ELF-1 (cell line): ENCODE data around the gene UFSP2.

Experiments
- DNase-seq: peaks from one replicate; pipeline ENCODE4 v3.0.0-alpha.2; 2016; ENCODE audit warnings: low read depth, low spot score

UFSP2 gene, protein sequence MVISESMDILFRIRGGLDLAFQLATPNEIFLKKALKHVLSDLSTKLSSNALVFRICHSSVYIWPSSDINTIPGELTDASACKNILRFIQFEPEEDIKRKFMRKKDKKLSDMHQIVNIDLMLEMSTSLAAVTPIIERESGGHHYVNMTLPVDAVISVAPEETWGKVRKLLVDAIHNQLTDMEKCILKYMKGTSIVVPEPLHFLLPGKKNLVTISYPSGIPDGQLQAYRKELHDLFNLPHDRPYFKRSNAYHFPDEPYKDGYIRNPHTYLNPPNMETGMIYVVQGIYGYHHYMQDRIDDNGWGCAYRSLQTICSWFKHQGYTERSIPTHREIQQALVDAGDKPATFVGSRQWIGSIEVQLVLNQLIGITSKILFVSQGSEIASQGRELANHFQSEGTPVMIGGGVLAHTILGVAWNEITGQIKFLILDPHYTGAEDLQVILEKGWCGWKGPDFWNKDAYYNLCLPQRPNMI

GRCh38 chr4:185425647-185426352, at the start of gene UFSP2:
UFSP2 (minus strand) TSS chr4:185425964; CDS start chr4:185425868, 96 bp downstream.
- DNase-seq = peak; percentile 94

DNA sequence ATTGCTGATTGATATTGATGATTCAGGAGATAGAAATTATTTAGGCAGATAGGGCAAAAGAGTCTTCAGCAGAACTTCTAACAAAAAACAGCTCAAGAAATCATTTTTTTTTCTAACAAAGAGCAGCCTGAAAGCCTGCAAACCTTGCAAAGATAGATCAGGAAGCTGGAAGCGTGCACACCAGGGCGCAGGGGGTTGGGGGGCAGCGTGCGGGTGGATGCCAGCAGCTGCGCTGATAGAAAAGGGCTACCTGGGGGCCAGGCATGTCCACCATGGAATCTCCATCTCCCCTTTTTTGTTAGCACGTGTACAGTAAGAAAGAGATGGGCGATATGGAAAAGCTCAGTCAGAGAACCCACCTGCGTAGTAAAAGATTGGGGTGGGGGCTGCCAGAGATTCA, 47.5 kb upstream of the UFSP2 start:
- no peak for DNase-seq

DNA sequence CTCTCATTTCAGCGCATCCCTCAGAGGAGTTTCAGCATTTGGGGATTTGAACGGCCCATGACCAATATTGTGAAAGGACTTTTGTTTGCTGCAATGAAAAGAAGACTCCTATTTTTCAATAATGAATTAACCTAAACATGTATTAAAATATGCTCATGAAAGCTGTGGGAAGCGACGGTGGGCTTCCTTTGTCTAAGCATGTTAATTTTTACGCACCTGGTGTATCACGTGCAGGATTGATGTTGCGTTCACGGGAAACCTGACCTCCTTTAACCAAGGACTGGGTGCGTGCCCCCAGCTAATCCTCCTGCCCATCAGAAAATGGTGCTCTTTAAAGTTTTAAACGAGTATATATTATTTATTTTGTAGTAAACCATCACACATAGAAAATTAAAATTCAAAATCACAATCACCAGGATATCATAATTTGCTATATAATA, 46.4 kb upstream of the UFSP2 start:
- DNase-seq = no peak

DNA sequence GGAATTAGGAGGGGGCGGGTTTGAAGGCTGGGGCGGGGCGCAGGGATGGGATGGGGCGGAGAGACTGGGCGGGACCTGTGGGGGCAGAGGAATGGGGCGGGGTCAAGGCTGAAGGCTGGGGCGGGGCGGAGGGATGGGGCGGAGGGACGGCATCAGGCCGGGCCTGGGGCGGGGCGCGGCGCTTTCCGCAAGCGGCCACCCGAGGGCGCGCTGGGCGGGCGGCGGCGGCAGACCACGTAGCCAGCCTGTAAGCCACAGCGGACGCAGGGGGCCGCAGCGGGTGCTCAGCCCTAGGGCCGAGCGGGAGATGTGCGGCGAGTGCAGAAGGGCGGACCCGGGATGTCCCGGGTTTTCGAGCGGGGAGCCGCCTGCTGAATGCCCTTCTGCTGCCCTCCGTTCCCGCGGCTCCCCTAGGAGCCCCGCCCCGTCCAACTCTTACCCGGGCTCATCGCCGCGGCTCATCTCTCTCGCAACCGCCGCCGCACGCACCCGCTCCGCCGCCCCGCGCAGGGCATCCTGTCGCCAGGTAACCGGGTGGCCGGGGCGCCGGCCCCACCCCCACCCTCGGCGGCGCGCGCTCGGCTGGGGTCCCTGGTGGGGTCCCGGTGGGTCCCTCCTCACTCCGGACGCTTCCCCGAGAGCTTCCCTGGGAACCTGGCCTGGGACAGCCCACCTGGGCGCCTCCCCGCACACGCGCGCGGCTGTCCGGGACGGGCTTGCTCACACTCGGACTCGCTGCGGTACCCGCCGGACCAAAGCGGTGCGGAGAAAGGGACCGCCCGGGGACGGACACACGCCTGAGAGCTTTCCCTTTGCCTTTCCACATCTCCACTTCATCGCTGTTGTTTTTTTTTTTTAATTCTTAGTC, 45.7 kb upstream of the UFSP2 start, which contains the start of gene CCDC110:
Gene CCDC110 (minus strand): TSS at position 499 of the 868 bp plus-strand sequence. CDS start 50 bp downstream, at position 449.
- DNase-seq = peak; percentile 91

GRCh38 chr4:185470501-185471195, 44.9 kb upstream of the UFSP2 start:
- peak; percentile 57 for DNase-seq

- DNase-seq = no peak
Measured at GRCh38 chr4:185469580-185470154, 43.9 kb upstream of the UFSP2 start.

DNA sequence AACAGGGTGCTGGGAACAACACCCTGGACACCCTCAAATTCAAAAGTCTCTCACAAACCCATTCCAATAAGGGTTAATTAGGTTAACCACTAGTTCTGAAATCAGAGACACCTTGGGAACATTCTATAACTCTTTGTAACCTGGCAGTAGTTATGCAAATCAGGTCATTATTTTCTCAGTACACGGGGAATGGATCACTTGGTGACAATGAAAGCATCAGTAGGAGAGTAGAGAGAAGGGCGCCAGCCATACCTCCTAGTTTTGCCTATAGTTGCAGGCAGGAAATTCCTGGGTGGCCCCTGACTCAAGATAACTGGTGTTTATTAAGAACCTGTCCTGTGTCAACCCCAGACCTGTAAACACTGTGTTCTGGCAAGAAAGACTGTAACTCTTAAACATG, 43.2 kb upstream of the UFSP2 start:
- DNase-seq = no peak

- no peak for DNase-seq
Measured at GRCh38 chr4:185467991-185468390, 42.2 kb upstream of the UFSP2 start.

GRCh38 chr4:185467101-185467500, 41.3 kb upstream of the UFSP2 start:
- DNase-seq = no peak

- no peak for DNase-seq
Measured at GRCh38 chr4:185465707-185466106, 39.9 kb upstream of the UFSP2 start.

GRCh38 chr4:185464887-185465286, 39.1 kb upstream of the UFSP2 start:
- no peak for DNase-seq

- DNase-seq = peak; percentile 28
Measured at GRCh38 chr4:185464183-185464582, 38.4 kb upstream of the UFSP2 start.

- DNase-seq = no peak
Measured at GRCh38 chr4:185463541-185463940, 37.8 kb upstream of the UFSP2 start.

DNA sequence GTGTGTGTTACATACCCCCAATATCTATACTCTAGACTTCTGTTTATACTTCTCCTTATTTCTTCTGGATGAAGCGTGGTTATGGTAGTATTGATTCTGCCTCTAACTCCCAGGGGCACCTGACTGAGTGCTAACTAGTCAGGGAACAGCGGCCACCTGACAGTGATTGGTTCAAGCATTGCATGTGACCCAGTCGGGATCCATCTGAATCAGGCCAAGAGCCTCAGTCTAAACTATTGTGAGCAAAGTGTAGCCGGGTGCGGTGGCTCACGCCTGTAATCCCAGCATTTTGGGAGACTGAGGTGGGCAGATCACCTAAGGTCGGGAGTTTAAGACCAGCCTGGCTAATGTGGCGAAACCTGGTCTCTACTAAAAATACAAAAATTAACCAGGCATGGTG, 35.8 kb upstream of the UFSP2 start:
- no peak for DNase-seq

DNA sequence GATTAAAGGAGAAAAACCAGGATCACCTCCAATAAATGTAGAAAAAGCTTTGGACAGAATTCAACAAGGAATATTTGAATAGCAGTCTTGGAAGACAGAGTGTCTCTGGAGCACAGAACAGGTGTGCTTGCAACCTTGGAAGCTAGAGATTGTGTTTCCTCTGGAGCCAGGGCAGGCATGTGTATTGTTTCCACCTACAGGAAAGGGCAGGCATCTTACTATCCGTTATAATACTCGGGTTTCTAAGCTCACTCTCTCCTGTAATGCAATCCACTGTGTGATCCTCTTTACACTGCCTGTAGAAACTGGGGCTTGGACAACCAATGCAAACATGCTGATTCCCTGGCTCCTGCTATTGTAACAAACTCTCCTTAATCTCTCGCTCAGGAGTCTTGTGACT, 31.4 kb upstream of the UFSP2 start:
- DNase-seq = no peak

DNA sequence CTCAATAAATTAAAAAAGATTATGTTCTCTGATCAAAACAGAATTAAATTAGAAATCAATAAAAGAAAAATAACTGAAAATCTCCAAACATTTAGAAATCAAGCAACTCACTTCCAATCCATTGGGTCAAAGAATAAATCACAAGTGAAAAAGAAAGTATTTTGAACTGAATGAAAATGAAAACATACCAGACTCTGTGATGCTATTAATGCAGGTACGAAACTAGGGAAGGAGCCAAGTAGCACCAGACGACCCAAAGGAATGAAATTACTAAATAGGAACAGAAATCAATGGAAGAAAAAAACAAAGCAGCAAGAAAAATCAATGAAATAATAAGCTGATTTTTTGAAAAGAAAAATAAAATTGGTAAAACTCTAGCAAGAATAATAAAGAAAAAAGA, 30.4 kb upstream of the UFSP2 start:
- DNase-seq = no peak

DNA sequence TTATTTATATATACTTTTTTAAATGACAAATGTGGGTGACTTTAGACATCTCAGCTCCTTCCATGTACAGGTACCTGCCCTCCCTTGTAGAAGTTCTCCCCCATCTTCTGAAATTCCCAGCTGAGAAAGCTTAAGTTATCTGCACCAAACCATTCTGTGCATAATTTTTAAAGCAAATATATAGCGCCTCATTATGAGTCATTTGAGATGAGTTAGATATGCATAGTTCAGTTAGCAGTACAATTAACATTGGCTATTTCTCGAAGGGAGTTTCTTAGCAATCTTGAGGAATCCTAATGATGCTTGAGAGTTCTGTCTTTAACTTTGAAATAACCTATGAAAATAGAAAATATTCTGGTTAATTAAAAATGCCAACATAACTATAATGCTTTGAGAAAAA, 19.4 kb upstream of the UFSP2 start:
- DNase-seq = no peak

DNA sequence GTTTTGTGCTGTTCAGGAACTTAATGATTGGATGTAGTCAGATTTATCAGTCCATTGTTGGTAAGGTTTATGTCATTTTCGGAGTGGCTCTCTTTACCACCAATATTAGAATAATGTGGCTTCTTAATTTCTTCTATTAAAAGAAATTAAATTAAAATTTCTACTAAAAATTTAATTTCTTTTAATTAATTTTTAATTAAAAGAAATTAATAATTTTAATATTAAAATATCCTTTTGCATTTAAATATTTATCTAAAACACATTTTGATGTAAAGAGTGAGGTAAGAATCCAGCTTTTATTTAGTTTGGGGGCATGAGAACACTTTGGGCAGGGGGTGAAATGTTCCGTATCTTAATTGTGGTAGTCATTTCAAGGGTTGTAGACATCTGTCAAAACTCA, 15.7 kb upstream of the UFSP2 start:
- no peak for DNase-seq

- no peak for DNase-seq
Measured at GRCh38 chr4:185437809-185438208, 12.0 kb upstream of the UFSP2 start.

DNA sequence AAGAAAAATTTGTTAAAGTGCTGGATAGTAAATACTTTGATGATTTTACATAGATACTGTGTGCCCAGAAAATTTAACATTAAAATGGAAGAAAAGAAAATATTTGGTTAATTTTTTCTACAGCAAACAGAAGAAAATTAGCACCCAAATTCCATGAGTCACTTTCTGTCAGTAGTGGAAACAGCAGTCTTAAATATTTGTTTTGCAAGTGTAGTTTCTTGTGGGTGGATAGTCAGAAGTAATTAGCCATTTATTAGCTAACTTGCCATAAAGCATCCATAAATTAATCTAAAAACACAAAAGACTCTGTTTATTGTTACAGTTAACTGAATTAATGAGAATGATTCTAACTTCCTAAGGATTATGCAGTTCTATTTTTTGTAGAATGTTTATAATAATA, 9.7 kb upstream of the UFSP2 start:
- DNase-seq = no peak

DNA sequence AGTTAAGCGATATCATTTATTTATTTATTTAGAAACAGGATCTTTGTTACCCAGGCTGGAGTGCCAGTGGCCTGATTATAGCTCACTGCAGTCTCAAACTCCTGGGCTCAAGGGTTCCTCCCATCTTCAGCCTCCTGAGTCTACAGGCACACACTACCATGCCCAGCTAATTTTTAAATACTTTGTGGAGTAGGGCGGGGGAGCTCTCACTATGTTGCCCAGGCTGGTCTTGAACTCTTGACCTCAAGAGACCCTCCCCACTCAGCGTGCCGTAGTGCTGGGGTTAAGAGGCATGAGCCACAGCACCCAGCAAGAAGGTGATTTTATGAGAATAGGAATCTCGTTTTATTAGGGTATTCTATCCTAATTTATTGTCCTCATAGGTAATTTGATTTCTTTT, 3.9 kb upstream of the UFSP2 start:
- peak; percentile 5 for DNase-seq
